ENCODE data around the gene KHK.

GRCh38 chr2:27086724-27087593 is at the start of gene KHK:
- no peak for TF ChIP-seq CTCF (IDR thresholded peaks at IDR 0.05; ENCODE audit: low read length)
- no peak for TF ChIP-seq EZH2 (IDR thresholded peaks at IDR 0.05; ENCODE audit: borderline replicate concordance, low read length)

Measured in OCI-LY1 (cell line).